Neural crest cell (in vitro differentiated cells): ENCODE results near the gene IPPK. TPM values are rescaled to one million over a fixed set of nuclear protein-coding genes. Genes with fewer than 3 reads are reported as not detected.

Source experiments
- DNase-seq: peaks from one replicate; pipeline ENCODE4 v3.0.0; 2021; ENCODE audit warnings: low read depth, mixed read lengths, low spot score
- H3K27ac Mint-ChIP-seq: one replicate; pipeline ENCODE4 v1.8.0; 2021; ENCODE audit warnings: mild to moderate bottlenecking, mixed read lengths; ENCODE audit not compliant: unreplicated experiment
- H3K27me3 Mint-ChIP-seq: 2 replicates; pipeline ENCODE4 v1.8.0; 2021; ENCODE audit warnings: low read depth, mild to moderate bottlenecking, mixed read lengths
- H3K36me3 Mint-ChIP-seq: 2 replicates; pipeline ENCODE4 v1.8.0; 2021; ENCODE audit warnings: low read depth, mild to moderate bottlenecking, mixed read lengths
- H3K4me1 Mint-ChIP-seq: 2 replicates; pipeline ENCODE4 v1.8.0; 2021; ENCODE audit warnings: mixed read lengths
- H3K4me3 Mint-ChIP-seq: one replicate; pipeline ENCODE4 v1.8.0; 2021; ENCODE audit warnings: mild to moderate bottlenecking, mixed read lengths
- H3K9me3 Mint-ChIP-seq: 2 replicates; pipeline ENCODE4 v1.8.0; 2021; ENCODE audit warnings: mixed read lengths
- CTCF ChIP-seq: fragments of 200-600 bp; sonication (generic); conservative IDR thresholded peaks from 2 replicates; pipeline ENCODE4 v1.5.0; 2021; ENCODE audit warnings: antibody characterized with exemption, mild to moderate bottlenecking
- total RNA-seq: library from RNA; stranded (reverse); gene quantifications from 2 replicates; pipeline ENCODE4 v1.2.1, GENCODE V29; 2021

The IPPK gene
- total RNA-seq, 1 donor from 2014 or later = 13.1 TPM

GRCh38 chr9:92608909-92609445 lies 61.0 kb downstream of the IPPK start:
- H3K4me3 Mint-ChIP-seq = no peak overlapping the region
- peaks cover 12% of the 10 kb centered on the region for H3K4me1 Mint-ChIP-seq
- no peak for TF ChIP-seq CTCF
- peaks cover 5% of the 10 kb centered on the region for H3K9me3 Mint-ChIP-seq
- H3K27me3 Mint-ChIP-seq = no peaks in the 10 kb centered on the region
- H3K36me3 Mint-ChIP-seq = peaks cover 12% of the 10 kb centered on the region
- H3K27ac Mint-ChIP-seq = peak overlapping the region; percentile 94
- no peak for DNase-seq

- Mint-ChIP-seq H3K4me3 (no peak overlapping the region), H3K27ac (peak overlapping the region; percentile 1), H3K27me3 (no peaks in the 10 kb centered on the region), H3K4me1 (peaks cover 13% of the 10 kb centered on the region), H3K36me3 (peaks cover 16% of the 10 kb centered on the region), H3K9me3 (peaks cover 5% of the 10 kb centered on the region)
- no peak for DNase-seq
- no peak for TF ChIP-seq CTCF
Measured at GRCh38 chr9:92608241-92608908, 61.6 kb downstream of the IPPK start.

- no peak for TF ChIP-seq CTCF
Measured at GRCh38 chr9:92607773-92608172, 62.2 kb downstream of the IPPK start.

GRCh38 chr9:92607088-92607487 lies 62.8 kb downstream of the IPPK start:
- TF ChIP-seq CTCF = no peak
- DNase-seq = no peak
- H3K4me1 Mint-ChIP-seq = peaks cover 17% of the 10 kb centered on the region
- no peaks in the 10 kb centered on the region for H3K27me3 Mint-ChIP-seq
- H3K36me3 Mint-ChIP-seq = peaks cover 18% of the 10 kb centered on the region
- no peak overlapping the region for H3K27ac Mint-ChIP-seq
- H3K9me3 Mint-ChIP-seq = peaks cover 5% of the 10 kb centered on the region
- no peak overlapping the region for H3K4me3 Mint-ChIP-seq

More at GRCh38 chr9:92607773-92608172, 62.2 kb downstream of the IPPK start:
- Mint-ChIP-seq H3K36me3 (peaks cover 20% of the 10 kb centered on the region), H3K4me1 (peaks cover 17% of the 10 kb centered on the region), H3K9me3 (peaks cover 5% of the 10 kb centered on the region), H3K27me3 (no peaks in the 10 kb centered on the region), H3K27ac (no peak overlapping the region), H3K4me3 (no peak overlapping the region)
- no peak for DNase-seq

GRCh38 chr9:92605224-92605623 lies 64.7 kb downstream of the IPPK start:
- Mint-ChIP-seq H3K4me1 (peaks cover 17% of the 10 kb centered on the region), H3K36me3 (peaks cover 17% of the 10 kb centered on the region), H3K27ac (no peak overlapping the region), H3K27me3 (no peaks in the 10 kb centered on the region), H3K4me3 (no peak overlapping the region), H3K9me3 (peaks cover 5% of the 10 kb centered on the region)
- TF ChIP-seq CTCF = no peak
- DNase-seq = no peak
